HG02840 (cell line): ENCODE results near the gene GOLGA3.
"Not testable (repeated sequence)": the region's sequence is repeated elsewhere in the genome, so short reads cannot be mapped to it uniquely, and the experiment has no call there.

ENCODE experiments used
- ATAC-seq: cut with Tn5 transposase; IDR thresholded peaks from one replicate; pipeline ENCODE4 v1.9.1; 2021; ENCODE audit warnings: mild to moderate bottlenecking, moderate library complexity, moderate number of reproducible peaks; ENCODE audit not compliant: unreplicated experiment, low FRiP score

The GOLGA3 gene

DNA sequence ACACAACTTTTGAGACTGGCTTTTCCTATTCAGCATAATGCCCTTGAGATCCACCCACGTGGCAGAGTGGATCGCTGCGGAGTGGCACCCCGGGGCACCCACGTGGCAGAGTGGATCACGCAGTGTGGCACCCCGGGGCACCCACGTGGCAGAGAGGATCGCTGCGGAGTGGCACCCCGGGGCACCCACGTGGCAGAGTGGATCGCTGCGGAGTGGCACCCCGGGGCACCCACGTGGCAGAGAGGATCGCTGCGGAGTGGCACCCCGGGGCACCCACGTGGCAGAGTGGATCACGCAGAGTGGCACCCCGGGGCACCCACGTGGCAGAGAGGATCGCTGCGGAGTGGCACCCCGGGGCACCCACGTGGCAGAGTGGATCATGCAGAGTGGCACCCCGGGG lies 69.8 kb downstream of the GOLGA3 start:
- not testable (repeated sequence) for ATAC-seq

DNA sequence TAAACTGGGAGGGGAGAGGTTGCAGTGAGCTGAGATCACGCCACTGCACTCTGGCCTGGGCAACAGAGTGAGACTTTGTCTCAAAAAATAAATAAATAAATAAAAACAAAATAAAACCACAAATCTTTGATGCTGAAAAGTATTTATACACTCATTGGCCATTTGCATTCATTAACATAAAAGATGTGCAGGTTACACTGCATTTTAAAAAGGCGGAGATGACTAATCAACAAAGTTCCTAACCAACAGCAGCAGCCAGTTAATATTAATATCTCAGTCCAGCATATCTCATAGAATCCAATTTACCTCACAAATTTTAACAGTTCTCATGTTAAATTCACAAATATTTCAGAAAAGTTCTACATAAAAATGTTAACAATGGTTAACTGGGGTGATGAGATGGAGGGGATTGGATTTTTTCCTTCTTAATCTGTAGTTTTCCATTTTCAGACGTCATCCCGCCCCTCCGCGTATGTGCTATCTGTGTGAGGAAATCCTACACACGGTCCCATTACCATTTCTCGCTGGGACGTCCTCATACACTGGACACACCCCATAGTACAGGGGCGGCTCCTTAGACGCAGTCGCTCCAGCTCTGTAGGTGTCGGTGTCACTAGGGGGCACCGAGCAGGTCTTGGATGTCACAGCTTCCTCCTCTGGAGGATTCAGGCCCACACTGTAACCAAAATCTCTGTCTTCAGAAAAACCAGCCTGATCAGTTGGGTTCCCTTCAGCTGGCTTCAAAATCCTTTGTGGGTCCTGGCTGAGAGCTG lies 74.3 kb downstream of the GOLGA3 start:
- ATAC-seq = no peak

DNA sequence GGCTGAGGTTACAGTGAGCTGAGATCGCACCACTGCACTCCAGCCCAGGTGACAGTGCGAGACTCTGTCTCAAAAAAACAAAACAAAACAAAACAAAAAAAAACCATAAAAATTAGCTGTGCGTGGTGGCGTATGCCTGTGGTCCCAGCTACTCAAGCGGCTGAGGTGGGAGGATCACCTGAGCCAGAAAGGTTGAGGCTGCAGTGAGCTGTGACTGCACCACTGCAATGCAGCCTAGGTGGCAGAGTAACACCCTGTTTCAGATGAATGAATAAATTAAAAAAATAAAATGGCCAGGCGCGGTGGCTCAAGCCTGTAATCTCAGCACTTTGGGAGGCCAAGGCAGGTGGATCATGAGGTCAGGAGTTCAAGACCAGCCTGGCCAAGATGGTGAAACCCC lies 75.0 kb downstream of the GOLGA3 start:
- not testable (repeated sequence) for ATAC-seq

DNA sequence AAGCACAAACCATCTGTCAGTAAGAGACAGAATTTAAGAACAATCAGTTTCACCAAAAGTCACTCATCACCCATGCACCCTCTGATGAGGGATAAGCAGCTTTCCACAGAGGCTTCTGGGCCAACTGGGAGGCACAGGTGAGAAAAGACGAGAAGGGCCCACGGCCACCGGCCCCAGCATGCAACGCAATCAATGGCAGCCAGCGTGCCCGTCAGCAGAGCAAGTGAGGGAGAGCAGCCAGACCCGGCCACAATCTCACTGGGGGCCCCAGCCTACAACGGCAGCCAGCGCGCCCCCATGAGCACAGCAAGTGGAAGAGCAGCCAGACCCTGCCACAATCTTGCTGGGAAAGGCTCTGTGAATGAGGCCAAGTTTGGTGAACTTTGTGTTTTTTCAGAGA lies 80.3 kb downstream of the GOLGA3 start:
- no peak for ATAC-seq

DNA sequence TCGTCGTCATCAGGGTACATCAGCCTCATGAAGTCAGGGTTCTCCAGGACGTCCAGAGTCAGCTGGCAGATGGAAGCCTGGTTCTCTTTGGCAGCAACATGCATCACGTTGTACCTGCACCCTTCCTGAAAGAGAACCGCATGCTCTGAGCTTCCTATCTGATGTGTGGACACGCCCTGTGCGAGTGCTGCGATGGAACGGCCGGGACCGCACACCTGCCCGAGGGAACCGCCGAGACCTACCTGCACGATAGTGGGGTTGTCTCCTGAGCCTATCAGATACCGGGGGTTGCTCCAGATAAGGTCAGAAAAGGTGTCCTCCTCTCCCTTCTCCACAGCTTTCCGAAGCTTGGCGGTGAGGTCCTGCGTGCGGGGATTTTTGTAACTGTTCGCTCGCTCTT lies 80.8 kb downstream of the GOLGA3 start:
- ATAC-seq = no peak

DNA sequence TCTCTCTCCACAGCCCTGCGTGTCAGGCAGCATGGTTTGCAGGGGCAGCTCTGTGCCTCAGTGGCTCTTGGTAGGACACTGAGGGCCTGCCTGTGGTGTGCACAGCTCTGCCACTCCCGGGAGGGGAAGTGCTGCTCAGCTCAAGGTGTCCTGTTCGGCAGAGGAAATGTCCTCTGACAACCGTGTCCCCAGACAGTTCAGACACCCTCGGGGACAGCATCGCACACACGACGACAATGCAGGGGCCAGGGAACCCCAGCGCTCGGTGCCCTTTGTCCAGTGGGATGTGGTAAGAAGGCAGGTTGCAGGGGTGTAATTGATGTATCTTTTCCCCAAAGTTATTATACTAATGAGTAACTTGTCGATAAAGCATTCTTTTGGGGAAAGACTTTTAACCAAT lies 81.3 kb downstream of the GOLGA3 start:
- ATAC-seq = no peak

DNA sequence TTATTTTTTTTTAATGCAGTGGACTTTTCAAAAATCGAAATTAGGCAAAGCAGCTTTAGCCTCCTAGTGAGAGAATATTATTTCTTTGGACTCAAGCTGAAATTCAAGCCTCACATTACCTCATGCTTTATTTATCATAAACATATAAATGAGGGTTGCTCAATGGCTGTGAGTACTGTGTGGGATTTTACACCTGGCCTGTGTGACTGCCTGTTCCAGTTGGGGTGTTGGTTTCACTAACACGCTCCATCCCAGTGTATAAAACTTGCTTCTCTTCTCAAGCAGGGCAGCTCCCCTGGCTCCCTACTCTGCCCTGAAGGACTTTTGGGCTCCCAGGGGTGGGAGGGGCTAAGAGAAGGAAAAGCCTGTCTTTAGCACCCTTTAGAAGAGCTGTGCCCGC lies 82.1 kb downstream of the GOLGA3 start:
- no peak for ATAC-seq

DNA sequence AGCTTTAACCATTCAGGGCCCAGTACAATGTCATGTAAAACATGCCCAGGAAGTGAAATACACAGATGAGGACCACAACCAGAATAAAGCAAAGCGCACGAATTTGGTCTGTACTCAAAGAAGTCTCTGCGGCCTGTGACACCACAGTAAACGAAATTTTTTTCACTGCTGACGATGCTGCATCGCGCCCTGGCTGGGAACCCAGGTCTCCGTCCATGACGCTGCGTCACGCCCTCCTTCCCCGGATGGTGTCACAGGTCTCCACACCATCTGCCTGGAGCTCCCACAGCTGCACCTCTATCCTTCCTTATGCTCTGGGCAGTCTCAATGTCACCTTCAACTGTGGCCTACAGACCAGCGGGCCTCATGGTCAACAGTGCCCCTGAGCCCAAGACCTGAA lies 84.8 kb downstream of the GOLGA3 start:
- no peak for ATAC-seq

DNA sequence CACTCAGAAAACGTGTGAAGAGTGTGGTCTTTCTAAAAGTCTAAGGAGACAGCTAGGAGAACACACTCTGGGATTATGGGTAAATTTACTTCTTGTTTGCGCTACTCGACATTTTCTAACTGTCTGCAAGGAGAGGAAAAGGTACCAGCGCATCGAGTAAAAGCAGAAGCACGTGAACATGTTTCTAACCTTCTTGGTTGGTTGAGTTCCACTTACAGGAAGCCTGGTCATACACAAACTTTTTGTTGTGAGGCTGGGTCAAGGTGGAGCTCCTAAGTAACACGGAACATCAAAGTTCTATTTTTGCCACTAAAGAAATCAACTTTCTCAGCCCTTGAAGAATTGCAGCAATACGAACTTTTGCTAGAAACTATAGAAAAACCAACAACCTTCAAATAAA lies 87.0 kb downstream of the GOLGA3 start:
- no peak for ATAC-seq

DNA sequence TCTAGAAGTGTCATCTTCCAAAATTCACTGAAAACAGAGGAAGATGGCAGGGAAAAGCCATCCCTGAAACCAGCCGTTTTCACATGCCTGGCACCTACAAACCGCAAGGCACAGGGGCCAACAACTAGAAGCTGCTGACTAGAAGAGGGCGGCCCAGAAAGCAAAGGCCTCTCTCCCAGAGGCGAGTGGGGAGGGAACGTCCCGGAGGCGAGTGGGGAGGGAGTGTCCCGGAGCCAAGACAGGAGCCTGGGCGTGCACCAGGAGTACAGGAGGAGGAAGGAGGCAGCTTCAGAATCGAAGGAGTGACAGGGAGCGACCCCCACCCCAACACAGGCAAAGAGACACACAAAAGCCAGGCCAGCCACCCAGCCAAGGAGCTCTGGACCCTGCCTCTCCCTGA lies 88.0 kb downstream of the GOLGA3 start:
- ATAC-seq = no peak

DNA sequence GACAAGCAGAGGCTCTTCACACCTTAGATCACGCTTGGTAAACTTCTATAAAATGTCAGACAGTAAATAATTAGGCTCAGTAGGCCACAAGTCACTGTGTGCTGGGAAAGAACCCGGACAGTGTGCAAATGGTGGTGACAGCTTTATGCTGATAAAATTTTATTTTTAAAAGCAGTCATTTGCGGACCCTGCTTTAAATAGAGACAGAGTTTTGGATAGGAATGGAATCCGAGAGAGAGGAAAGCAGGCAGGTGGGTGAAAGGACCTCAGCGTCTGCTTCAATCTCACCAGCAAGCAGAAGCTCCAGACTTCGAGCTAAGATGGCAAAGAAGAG lies 88.4 kb downstream of the GOLGA3 start:
- no peak for ATAC-seq

DNA sequence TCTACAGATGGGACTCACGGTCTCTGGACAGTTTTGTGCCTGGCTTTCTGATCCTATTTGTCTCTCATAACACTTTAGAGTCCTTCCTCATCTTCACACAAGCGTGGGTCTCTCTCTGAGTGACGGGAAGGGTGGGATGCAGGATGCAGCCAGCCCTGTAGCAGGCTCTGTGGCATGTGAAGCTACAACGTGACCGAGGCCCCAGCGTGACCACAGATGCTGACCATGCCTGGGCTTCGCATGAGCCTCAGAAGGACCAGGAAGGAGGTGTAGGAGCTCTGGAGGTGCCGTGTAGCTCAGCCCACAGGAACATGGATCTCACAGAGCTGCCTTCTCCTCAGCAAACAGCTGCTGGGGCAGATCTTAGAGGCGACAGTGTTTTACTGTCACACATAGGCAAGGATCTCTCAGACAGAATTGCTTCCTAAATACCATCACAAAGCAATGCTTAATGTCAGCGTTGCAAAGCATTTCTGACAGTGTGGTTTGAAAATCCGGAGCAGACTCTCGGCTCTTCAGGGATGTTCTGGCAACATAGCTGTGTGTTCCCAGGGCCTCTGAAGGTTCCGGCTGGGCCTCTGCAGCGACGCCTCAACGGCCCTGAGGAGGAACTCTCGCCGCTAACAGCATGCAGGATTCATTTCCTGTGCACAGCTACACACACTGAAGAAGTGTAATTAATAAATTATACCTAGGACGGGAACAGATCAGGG lies 88.9 kb downstream of the GOLGA3 start:
- no peak for ATAC-seq

DNA sequence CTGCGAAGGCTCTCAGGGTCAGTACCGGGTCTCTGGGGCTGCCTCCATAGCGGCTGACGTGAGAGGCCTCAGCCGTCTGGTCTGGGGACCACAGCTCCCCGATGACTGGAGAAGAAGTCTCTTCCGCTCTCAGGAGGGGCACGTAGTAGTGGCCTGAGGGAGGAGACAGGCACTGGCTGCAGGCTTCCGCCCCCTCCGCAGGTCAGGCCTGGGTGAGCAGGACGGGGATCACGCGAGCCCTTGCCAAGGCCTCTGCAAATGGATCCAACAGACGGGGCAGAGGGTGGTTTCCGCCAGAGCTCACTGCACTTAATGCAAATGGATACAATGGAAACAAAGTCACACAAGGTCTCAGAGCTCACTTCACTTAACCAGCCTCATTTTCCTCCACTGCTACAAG lies 91.8 kb downstream of the GOLGA3 start:
- ATAC-seq = no peak

DNA sequence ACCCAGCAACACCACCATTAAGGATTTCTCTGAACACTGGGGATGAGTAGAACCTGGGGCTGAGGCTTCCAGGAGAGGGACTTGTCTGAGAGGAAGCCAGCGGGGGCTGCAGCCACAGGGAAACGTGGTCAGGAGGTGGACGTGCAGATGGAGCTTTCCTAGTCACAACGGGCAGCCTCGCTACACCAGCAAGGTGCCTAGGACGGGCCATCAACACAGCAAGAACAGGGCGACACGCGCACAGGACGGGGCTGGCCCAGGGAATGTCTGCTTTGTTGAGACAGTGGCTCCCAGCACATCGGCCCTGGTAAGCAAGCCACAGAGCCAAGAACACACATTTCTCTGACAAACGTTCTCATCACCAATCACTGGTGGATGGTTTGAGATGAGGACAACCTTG lies 92.3 kb downstream of the GOLGA3 start:
- ATAC-seq = no peak

DNA sequence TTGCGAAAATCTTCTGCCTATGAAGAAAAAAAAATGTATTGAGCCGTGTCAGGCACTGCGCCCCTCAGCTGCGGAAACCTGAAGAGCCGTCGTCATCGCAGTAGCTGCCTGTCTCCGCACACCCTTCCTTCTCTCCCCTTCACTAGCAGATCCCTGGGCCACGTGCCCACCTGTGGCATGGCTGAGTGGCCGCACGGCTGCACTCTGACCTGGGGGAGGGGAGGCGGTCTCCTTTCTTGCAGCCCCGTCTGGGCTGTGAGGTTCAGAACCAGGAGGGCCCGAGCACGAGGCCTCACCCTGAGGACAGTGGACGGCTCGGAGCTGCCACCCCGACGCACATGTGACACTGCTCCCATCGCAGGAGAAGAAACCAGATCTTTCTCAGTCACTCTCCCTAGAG lies 93.2 kb downstream of the GOLGA3 start:
- ATAC-seq = no peak

DNA sequence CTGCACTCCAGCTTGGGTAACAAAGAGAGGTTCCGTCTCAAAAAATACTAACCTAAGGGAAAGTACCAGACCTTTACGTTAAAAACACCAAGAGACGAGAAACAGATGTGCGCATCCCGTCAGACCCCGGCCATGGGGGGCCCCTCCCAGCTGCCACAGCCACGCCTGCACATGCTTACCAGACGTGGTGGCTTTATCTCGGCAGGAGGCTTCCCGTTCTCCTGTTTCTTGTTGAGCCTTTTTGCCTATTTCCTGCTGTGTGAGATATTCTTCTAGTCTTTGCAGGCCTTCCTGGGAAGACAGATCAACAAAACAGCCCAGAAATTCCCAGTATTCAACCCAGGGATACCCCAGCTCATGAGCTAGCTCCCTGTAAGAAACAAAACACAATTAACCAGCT lies 94.5 kb downstream of the GOLGA3 start:
- ATAC-seq = no peak

DNA sequence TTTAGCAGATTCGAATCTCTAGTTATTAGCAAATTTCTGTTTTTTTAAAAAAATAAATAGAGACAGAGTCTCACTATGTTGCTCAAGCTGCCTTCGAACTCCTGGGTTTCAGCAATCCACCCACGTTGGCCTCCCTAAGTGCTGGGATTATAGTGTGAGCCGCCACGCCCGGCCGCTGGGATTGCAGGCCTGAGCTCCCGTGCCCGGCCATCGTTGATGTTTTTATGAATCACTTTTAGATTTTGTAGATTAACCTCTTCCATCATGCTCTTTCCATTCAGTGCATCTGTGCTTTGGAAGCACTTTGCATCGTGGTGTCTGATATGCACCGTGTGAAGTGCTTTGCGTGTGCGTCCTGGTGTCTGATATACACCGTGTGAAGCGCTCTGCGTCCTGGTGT lies 97.1 kb downstream of the GOLGA3 start:
- ATAC-seq = no peak

DNA sequence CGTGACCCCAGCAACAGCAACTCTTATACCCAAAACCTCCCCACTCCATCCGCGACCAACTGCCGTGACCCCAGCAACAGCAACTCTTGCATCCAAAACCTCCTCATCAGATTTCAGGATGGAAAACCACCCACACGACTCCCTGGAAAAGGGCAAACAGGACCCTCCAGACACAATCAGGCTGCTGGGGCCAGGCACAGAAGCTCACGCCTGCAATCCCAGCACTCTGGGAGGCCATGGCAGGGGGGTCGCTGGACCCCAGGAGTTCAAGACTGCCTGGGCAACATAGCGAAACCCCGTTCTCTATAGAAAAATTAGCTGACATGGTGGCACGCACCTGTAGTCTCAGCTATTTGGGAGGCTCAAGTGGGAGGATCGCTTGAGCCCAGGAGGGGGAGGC lies 98.3 kb downstream of the GOLGA3 start:
- ATAC-seq = no peak

DNA sequence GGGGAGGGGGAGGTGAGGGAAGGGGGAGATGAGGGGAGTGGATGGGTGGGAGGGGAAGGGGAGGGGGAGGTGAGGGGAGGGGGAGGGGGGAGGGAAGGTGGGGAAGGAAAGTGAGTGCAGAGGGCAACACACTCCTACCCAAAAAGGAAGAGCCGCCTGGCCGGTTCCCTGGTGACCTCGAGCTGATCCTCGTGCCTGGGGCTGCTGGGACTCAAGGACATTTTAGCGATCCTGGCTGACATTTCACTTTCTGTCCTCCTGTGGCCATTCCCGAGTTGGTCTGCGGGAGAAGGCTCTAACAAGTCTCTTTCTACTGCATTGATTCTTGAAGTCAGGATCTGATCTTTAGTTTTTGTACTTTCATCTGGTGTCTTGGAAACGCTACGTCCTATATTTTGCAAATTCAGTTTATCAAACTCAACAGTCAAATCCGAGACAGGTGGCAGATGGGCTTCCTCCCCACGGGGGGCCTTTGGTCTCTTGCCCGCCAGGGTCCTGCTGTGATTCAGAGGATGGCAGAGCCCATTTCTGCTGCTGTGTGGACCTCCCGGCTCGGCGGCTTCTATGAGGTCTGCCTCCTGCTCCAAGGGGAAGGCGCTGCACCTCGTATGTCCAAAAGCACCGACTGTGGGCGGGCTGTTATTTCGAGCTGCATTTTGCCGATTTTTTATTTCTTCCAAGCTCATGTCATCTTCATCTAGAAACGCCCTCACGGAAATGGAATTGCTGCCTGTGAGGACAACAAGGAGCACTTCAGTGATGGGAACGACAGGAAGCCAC lies 98.9 kb downstream of the GOLGA3 start:
- ATAC-seq = no peak

DNA sequence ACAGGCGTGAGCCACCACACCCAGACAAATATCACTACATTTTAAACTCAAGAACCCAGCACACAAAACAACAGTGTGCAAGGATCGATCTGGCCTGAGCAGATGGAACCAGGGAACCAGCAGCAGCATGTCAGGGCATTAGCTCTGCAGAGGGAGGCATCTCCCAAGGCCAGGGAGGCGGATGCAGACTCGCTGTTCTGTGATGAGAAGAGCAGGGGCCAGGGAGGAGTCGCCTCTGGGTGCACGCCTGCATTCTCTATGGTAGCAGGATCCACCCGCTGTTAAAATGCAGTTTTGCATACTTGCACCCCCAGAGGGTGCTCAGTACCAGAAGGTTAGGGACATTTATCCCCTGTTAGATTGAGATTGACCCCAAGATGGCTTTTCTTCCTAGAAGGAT lies 100.2 kb downstream of the GOLGA3 start:
- no peak for ATAC-seq

DNA sequence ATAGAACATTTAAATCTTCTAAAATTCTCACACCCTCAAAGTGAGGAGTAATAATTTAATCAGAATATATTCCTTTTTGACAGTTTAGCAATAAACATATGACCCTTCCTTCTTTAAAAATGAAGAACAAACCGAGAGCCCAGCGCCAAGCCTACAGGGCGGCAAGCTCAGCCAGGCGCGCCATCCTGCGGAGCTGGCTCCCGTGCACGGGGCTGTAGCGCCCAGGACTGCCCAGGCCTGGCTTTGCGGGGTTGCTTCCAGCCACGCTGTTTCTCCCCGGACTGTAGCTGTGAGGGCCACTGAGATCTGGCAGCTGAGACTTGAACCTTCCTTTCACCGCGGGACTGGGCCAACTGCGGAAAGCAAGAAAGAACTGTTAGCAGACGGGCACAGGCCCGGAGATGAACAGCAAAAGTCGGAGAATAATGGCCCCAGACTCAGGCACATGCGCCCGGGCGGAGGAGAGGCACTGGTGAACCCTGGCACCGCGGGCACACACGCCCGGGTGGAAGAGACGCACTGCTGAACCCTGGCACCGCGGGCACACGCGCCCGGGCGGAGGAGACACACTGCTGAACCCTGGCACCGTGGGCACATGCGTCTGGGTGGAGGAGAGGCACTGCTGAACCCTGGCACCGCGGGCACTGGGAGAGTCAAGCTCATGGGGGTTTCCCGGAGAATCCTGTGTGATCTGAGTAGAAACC lies 101.4 kb downstream of the GOLGA3 start:
- ATAC-seq = no peak
